NB4 (cell line): ENCODE results near the gene SURF2.
"Not testable (repeated sequence)": the region's sequence is repeated elsewhere in the genome, so short reads cannot be mapped to it uniquely, and the experiment has no call there.

Experiments
- DNase-seq: peaks from one replicate; pipeline ENCODE4 v3.0.0; 2010; ENCODE audit warnings: low read depth
- H3K4me3 ChIP-seq: one replicate; pipeline ENCODE4 v1.5.1; 2011; ENCODE audit warnings: mild to moderate bottlenecking, low read depth, low read length, moderate library complexity
- CTCF ChIP-seq: IDR thresholded peaks from one replicate; pipeline ENCODE4 v1.5.1; 2012; ENCODE audit warnings: low read depth, low read length
- MYC ChIP-seq: IDR thresholded peaks from 2 replicates; pipeline ENCODE4 v1.6.1; 2011; ENCODE audit warnings: low read depth, low read length
- POLR2A ChIP-seq: IDR thresholded peaks from 2 replicates; pipeline ENCODE4 v1.6.1; 2011; ENCODE audit warnings: mild to moderate bottlenecking; ENCODE audit not compliant: insufficient read length; ENCODE audit errors: extremely low read depth
- TF ChIP-seq, protein P1 (sequence below): IDR thresholded peaks from 2 replicates; pipeline ENCODE4 v1.6.1; 2011; ENCODE audit warnings: low read depth, low read length

SURF2 gene

DNA sequence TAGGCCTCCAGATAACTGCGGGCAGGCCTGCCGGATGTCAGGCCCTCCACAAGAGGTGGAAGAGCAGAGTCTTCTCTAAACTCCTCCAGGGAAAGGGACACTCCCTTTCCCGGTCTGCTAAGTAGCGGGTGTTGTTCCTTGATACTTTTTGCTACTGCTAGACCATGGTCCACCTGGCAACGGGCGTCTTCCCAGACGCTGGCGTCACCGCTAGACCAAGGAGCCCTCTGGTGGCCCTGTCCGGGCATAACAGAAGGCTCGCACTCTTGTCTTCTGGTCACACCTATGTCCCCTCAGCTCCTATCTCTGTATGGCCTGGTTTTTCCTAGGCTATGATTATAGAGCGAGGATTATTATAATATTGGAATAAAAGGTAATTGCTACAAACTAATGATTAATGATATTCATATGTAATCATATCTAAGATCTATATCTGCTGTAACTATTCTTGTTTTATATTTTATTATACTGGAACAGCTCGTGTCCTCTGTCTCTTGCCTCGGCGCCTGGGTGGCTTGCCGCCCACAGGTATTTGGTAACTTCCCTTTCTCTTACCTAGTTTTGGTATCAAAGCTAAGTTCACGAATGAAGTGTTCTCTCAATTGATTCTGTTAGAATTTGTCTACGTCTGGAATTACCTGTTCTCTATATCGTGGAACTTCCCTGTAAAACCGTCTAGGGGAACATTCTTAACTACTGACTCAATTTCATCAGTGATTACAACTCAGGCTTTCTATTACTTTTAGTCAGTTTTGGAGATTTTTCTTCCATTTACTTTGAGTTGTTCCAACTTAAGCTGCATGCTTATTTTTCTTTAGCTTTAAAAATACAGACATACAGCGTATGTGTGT, 26.8 kb upstream of the SURF2 start:
- not testable (repeated sequence) for H3K4me3 ChIP-seq
- peak; percentile 29 for DNase-seq
- peak; percentile 32 for TF ChIP-seq CTCF

DNA sequence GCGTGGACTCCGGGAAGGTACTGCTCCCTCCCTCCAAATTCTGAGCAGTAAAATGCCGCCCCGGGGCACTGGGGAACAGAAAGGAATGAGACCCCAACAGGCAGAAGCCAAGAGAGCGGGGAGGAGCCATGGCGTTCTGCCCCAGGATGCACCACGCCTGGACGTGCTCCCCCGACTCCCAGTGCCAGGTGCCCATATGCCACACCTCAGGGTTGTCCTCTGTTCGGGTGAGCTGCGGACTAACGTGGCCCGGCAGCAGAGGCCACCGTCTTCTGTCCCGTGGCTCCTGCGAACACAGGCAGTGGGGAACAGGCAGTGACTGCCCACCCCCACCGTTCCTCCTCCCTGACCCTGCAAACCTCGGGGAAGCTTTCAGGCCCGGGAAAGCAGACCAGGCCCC, 25.1 kb upstream of the SURF2 start:
- DNase-seq, result no peak
- TF ChIP-seq, protein P1, sequence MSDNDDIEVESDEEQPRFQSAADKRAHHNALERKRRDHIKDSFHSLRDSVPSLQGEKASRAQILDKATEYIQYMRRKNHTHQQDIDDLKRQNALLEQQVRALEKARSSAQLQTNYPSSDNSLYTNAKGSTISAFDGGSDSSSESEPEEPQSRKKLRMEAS, result no peak
- no peak for TF ChIP-seq POLR2A
- no peak for TF ChIP-seq CTCF
- TF ChIP-seq MYC, result no peak
- H3K4me3 ChIP-seq, result no peak overlapping the region

DNA sequence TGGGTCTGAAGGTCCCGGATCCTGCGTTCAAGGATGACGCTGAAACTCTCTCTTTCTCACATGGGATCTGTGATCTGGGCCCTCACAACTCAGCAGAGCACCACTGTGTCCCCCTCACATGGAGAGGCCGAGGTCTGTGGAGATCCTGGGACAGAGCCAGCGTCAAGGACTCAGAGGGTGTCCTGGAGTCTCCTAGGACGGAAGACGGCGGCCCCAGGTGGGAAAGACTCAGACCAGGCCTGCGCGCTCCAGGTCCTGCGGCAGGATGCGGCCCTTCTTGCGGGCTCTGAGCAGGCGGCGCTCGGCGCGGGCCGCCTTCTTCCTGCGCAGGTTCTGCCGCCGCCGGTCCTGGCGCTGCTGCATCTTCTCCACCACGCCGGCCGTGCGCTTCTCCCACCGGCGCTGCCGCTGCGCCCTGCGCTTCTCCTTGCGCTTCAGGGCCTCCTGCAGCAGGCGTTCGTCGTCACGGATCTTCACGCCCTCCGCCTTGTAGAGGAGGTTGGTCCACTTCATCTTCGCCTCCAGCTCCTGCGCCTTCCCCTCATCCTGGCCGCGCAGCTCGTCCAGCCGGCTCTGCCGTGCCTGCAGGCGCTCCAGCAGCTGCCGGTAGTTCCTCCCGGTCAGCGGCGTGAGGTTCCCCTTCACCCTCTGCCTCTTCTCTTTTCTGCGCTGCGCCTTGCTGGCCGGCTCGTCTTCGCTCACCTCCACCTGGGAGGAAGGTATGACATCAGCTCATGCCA, 24.5 kb upstream of the SURF2 start:
- H3K4me3 ChIP-seq, result no peak overlapping the region
- TF ChIP-seq, protein P1, result no peak
- TF ChIP-seq POLR2A (no peak), CTCF (no peak), MYC (no peak)
- no peak for DNase-seq

DNA sequence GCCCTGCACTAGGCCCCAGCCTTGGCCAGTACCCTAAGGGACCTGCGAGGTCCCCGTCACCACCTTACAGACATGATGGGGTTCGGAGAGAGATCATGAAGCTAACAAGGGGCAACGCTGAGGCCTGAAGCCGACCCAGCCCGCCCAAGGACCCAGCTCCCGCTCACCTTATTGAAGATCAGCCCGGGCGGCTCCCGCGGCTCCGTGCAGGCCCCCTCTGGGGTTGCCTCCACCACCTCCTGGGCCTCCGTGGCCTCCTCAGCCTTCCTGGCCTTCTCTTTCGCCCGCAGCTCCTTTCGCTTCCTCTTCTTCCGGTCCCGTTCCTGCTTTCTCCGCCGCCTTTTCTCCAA, 24.0 kb upstream of the SURF2 start:
- H3K4me3 ChIP-seq, result no peak overlapping the region
- TF ChIP-seq MYC, result no peak
- TF ChIP-seq, protein P1, result no peak
- TF ChIP-seq CTCF, result no peak
- no peak for TF ChIP-seq POLR2A
- no peak for DNase-seq

- peak; percentile 1 for DNase-seq
- H3K4me3 ChIP-seq, result no peak overlapping the region
- TF ChIP-seq, protein P1, result no peak
- TF ChIP-seq CTCF, result no peak
- TF ChIP-seq MYC, result no peak
- TF ChIP-seq POLR2A, result no peak
These were observed 23.3 kb upstream of the SURF2 start for GRCh38 chr9:133333011-133333410.

DNA sequence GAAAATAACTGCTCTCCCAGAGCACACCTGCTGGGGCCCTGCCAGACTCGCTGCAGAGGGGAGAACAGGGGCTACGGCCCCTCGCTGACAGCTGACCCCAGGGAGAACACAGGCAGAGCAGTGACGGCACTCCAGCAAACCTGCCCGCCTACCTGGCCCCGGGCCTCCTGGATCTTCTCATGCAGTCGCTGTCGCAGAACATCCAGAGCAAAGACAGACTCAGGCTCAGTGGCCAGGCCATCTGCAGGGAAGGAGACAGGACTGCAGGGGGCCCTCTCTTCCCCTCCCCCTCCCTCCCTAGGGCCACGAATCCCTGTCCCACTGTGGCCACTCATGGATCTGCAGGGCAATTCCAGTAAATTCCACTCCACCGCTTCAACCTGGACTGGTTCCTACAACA, 22.8 kb upstream of the SURF2 start:
- no peak overlapping the region for H3K4me3 ChIP-seq
- peak; percentile 7 for DNase-seq
- TF ChIP-seq MYC (no peak), POLR2A (no peak), CTCF (no peak)
- TF ChIP-seq, protein P1, result no peak
